ENCODE results near the gene KCMF1.

KCMF1 gene

DNA sequence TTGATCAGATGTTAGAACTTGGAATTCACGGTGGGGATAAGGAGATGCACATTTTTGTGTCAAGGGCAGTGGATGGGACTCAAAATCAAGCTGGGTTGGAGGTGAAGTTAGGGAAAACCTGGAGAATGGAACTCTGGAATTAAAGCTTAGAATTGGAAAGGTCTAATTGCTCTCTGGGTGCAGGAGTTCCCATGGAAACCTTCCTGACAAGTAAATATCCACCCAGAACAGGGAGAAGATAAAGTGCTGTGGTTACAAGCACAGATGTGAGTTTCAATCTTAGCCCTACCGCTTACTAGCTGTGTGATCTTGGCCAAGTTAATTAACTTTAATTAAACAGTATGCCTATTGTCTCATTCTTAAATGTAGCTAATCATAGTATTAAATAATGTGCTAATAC is 90.9 kb downstream of the KCMF1 start:
- TF ChIP-seq, protein P1, sequence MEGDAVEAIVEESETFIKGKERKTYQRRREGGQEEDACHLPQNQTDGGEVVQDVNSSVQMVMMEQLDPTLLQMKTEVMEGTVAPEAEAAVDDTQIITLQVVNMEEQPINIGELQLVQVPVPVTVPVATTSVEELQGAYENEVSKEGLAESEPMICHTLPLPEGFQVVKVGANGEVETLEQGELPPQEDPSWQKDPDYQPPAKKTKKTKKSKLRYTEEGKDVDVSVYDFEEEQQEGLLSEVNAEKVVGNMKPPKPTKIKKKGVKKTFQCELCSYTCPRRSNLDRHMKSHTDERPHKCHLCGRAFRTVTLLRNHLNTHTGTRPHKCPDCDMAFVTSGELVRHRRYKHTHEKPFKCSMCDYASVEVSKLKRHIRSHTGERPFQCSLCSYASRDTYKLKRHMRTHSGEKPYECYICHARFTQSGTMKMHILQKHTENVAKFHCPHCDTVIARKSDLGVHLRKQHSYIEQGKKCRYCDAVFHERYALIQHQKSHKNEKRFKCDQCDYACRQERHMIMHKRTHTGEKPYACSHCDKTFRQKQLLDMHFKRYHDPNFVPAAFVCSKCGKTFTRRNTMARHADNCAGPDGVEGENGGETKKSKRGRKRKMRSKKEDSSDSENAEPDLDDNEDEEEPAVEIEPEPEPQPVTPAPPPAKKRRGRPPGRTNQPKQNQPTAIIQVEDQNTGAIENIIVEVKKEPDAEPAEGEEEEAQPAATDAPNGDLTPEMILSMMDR (conservative IDR thresholded peaks at IDR 0.05; ENCODE audit: control insufficient read depth, insufficient read depth, low read depth, low read length): no peak

DNA sequence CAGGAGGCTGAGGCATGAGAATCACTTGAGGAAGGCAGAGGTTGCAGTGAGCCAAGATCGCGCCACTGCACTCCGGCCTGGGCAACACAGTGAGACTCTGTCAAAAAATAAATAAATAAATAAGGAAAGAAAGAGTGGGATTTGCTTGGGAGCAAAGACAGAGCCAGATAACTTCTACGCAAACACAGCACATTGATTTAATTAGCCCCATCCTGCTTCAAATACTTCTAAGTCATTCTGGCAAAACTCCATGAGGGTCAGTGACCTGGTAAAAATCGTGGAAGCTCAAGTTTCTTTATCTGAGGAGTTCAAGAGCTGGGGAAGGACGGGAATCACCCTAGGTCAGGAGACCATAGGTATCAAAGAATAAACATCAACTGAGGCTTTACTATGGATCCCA is 91.6 kb downstream of the KCMF1 start:
- TF ChIP-seq, protein P1 (conservative IDR thresholded peaks at IDR 0.05; ENCODE audit: control insufficient read depth, insufficient read depth, low read depth, low read length): no peak
- no peak overlapping the region for H3K4me3 ChIP-seq (ENCODE audit: control insufficient read depth, low read depth, low read length)
- peak; percentile 91 for DNase-seq (ENCODE audit: low read depth)

More for the DNA sequence above, 90.9 kb downstream of the KCMF1 start:
- H3K4me3 ChIP-seq (ENCODE audit: control insufficient read depth, low read depth, low read length): no peak overlapping the region
- DNase-seq (ENCODE audit: low read depth): no peak

DNA sequence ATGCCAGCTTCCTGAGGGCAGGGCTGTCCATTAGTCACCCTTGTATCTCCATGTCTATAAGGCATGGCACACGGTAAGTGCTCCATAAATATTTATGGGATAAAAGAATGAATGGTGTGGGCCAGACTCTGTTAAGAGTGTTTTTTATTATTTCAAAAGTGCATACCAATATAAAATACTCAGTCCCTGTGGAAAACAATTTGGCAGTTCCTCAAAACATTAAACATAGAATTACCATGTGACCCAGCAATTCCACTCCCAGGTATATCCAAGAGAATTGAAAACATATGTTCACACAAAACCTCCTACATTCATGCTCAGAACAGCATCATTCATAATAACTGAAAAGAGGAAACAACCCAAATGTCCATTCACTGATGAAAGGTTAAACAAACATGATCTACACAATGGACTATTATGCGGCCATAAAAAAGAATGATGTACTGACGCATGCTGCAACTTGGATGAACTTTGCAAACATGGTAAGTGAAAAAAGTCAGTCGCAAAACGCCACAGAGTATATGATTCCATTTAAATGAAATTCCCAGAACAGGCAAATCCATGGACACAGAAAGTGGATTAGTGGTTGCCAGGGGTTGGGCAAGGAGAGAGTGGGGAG is 93.1 kb downstream of the KCMF1 start:
- TF ChIP-seq, protein P1 (conservative IDR thresholded peaks at IDR 0.05; ENCODE audit: control insufficient read depth, insufficient read depth, low read depth, low read length): no peak
- peak; percentile 54 for DNase-seq (ENCODE audit: low read depth)

DNA sequence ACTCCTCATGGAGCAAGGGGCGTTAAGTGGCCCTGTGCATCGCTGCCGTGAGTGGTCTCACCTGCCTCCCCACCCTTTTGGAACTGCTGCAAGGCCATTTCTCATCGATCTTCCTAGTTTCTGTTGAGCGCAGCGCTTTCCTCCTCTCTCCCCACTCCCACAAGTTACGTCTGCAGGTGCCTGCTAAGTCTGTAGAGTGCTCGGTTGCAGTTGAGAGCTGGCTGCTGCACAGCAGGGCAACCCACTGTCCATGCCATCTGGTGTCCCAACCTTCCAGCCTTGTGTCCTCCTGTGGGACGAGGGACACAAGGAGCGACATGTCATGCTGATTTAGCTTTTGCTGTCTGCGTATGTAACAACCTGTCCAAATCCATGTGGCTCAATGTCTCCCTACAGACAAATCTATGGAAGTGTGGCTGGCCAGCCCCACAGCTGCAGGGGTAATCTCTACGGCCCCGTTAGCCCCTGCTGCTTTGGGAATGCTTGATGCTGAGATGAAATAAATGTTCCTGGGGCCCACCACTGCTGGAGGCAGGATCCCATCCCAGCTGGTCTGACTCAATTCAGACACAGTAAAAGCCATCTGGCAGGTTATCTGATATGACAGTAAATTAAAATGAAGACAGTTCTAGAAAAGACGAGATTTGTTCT is 94.1 kb downstream of the KCMF1 start:
- no peak overlapping the region for H3K4me3 ChIP-seq (ENCODE audit: control insufficient read depth, low read depth, low read length)
- DNase-seq (ENCODE audit: low read depth): no peak
- TF ChIP-seq, protein P1 (conservative IDR thresholded peaks at IDR 0.05; ENCODE audit: control insufficient read depth, insufficient read depth, low read depth, low read length): no peak

More for the DNA sequence above, 93.1 kb downstream of the KCMF1 start:
- H3K4me3 ChIP-seq (ENCODE audit: control insufficient read depth, low read depth, low read length): no peak overlapping the region

DNA sequence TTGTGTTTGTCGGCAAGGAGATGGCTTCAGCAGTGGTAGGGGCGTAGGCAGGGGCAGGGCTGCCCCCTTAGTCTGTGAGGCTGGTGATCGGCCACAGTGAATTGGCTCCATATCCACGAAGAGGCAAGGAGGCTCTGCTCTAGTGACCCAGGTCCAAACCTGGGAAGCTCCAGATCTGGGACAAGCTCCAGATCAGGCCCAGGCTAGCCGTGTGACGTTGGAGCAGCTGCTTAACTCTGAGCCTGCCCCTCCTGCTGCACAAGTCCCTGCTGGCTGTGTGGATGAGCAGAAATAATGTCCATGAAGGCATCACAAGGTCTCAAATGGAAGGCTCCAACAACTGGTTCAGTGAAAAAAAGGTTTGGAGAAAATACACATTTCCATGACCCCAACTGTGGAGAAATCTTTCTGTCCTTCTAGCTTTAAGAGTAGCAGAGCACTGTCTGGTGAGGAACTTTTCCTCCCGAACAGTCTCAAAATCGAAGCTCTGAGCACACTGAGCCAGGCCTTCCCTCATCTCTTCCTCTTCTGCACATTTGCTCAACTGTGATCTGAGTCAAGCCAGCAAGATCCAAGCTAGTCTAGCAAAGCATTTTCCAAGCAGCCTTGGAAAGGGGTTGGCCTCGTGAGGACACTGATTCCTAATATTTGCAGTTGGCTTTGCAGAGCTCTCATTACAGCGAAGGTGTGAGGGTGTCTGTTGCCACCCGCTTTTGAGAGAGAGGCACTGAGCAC is 95.2 kb downstream of the KCMF1 start:
- no peak for DNase-seq (ENCODE audit: low read depth)
- TF ChIP-seq, protein P1 (conservative IDR thresholded peaks at IDR 0.05; ENCODE audit: control insufficient read depth, insufficient read depth, low read depth, low read length): no peak
- H3K4me3 ChIP-seq (ENCODE audit: control insufficient read depth, low read depth, low read length): no peak overlapping the region

DNA sequence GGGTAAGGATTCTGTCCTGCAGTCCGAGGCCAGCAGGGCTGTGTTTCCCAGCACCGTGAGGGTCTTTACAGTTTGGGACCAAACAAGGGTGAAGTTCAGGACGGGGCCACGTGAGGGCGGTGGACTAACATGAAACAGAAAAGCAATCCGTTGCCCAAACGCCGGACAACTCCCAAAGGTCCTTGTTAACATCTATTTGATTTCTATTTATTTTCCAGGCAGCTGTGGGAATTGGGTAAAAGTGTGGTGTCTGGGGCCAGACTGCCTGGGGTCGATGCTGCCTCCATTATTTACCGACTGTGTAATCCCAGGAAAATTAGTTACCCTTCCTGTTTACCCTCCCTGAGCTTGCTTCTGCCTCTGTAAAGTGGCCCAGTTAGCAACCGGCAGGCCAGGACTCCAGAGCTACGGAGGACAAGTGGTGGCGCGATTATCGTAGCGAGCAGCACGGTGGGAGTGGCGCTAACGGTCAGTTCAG is 96.0 kb downstream of the KCMF1 start:
- TF ChIP-seq, protein P1 (conservative IDR thresholded peaks at IDR 0.05; ENCODE audit: control insufficient read depth, insufficient read depth, low read depth, low read length): peak; percentile 85
- peak; percentile 86 for DNase-seq (ENCODE audit: low read depth)
- H3K4me3 ChIP-seq (ENCODE audit: control insufficient read depth, low read depth, low read length): no peak overlapping the region
